Activated gamma-delta T cell treated with anti-CD3 and anti-CD28 coated beads, Interleukin-2, amount 50 U/mL, for 16 hours (primary cell): ENCODE measurements around the gene BARX2.

Source experiments
- DNase-seq: peaks from one replicate; pipeline ENCODE4 v3.0.0-alpha.2; 2020; ENCODE audit warnings: low read depth

BARX2 gene

DNA sequence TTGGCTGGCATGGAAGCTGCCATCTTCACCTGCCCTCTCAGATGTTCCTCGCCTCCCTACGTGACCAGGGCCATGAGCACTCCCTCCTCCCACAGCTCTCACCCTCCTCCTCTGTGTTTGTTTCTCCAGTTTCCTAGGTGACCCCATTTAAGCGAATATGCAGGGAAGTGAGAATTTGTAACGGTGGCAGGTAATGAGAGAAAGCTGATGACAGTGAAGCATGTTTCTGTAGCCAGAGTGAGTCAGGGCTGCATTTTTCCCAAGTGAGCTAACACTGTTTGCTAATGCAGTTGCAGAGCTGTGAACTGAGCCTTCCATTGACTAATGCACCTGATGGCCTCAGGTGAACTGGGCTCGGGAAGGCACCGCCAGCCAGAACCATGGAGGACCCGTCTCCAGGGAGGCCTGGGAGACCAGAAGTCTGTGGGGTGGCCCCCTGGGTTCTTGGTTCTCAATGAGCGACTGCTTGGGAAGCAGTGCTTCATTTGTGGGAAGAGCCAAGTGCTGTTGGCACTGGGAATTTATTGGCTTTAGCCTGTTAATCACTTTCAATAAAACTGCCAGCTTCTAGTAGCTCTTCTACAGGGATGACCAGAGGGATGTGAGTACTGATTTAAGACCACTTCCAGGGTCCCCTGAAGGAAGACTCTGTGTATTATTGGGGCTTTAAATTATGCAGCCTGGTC lies 64.5 kb downstream of the BARX2 start:
- DNase-seq: no peak

DNA sequence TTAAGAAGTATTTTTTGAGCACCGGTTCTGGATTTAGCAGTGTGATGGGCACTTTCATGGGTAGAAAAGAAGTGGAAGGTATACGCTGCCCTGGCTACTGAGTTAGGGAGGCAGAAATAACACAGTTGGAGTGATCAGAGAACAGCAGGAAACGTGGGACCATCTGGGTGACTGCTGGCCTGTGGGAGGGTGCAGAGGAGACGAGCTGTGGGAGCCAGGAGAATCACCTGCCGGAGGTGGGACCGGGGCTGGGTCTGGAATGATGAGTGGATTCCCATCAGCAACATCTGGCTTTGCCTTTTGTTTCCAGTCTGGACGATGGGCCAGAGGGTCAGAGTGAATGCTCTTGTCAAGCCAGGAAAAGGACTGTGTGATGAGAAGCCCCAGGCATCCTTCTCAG lies 66.5 kb downstream of the BARX2 start:
- DNase-seq: no peak

DNA sequence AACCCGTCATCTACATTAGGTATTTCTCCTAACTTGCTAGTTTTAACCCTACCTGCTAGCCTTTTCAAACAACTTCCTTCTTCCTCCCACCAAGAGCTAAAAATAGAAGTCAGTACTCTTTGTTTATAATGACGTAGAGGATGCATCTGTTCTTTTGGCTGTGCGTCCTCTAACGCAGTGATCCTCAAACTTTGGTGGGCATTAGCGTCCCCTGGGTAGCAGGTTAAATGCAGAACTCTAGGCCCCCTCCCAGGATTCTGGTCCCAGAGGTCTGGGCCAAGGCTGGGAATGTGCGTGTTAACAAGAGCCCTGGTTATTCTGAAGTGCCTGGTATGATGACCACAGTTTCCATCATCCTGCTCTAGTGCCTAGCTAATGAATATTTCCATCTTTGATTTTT lies 67.6 kb downstream of the BARX2 start:
- DNase-seq: no peak

DNA sequence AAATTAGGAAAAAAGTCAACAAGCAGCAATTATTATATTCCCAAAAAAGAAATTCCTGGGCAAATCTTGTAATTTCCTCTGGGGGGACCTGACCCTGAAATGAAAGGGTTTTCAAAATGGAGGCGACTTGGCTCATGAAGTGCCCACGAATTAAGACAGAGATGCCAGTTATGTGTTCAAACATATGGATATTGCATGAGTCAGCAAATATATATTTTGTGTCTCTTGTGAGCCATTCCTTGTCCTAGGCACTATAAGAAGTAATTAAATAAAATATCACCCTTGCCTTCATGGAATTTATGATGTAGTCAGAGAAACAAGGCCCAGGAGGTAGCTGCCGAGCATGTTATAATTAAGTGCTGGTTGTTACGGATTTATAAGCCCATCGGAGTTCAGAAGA lies 68.6 kb downstream of the BARX2 start:
- DNase-seq: no peak

DNA sequence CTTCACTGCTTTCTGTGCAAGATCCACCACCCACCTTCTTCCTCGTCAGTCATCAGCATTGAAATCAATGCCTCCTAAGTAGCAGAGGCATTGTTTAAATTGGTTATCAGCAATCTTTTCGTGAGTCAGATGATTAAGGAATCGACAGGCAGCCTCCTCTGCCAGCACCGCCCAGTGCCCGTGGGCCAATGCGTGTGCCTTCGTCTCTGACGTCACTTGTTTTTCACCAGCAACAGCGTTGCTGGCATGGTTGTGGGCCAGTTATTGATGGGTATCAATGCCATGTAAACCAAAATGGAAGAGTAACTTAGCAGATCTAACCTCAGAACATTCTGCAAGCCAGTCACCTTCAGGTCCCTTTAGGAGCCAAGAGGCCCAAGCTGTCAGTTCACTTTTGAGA lies 69.6 kb downstream of the BARX2 start:
- no peak for DNase-seq

DNA sequence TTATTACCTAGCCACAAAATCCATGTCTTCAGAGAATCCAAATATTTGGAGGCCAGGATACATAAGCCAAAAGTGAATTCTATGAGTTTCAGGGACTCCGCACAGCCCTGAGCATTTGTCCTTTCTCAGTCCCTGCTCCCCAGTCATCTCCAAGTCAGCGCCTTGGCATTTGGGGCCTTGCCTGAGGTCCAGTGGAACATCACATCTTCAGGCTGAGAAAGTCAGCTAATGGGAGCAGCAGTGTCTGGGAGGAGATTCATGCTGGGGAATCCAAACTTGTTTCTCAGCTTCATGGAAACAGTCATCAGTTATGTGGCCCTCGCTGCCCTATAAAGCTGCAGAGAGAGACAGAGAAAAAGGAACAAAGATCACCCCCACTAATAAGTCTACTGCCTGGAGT lies 70.9 kb downstream of the BARX2 start:
- DNase-seq: no peak

DNA sequence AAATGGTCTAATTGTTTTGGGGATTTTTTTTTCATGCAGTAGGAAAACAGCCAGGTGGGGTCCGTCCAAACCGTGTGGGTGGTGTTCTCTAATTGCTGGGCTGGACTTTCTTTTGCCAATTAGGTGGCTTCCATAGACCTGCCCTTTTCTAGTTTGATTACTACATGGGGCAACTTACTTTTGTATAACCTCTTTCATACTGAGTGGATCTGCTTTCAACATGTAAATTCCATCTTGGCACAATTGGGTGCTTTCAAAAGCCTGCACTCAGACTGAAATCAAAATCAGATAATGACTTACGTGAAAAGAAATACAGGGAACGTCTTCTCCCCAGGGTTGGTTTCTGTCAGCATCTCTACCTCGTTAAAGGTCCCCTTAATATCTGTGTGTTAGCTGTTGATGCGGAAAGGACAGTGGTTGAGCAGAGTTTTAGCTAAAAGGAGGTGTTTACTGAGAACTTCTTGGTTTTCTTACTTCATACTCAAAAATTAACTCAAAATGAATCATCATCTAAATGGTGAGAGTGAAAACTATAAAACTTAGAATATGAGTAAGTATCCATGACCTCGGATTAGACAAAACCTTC lies 72.1 kb downstream of the BARX2 start:
- no peak for DNase-seq

DNA sequence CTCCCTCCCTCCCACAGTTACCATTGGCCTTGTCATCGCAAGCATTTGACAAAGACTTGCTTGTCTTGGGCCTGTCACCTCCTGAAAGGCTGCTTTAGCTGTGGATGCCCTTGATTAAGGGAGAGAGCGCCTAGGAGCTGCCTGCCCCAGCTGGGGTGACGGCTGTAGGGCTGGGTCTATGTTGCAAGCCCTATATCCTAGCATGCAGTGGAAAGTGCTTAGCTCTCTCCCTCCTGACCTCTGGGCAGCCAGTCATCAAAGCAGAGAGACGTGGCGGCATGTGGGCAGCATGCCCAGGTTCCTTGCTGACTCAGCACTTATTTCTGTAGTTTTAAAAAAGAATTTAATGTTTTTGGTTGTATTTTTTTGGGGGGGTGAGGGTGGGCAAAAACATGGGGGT lies 75.9 kb downstream of the BARX2 start:
- DNase-seq: no peak

DNA sequence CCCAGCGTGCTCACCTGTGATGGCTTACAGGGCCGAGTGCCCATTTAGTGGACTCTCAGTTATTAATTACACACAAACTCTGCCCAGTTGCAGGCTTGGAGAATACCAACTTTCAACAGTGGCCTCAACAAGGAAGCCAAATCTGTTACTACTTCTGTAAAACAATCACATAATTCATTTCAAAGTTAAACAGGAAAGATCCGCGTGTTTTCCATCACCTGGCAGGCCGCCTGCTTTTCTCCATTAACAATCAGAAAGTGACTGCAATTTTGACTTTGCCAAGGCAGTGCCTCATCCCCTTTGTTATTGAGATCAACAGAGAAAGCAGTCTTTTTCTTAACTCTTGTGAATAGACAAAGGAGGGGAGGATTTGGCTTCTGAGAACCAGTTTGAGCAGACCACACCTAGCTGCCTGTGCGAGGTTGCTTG lies 77.7 kb downstream of the BARX2 start:
- DNase-seq: no peak

DNA sequence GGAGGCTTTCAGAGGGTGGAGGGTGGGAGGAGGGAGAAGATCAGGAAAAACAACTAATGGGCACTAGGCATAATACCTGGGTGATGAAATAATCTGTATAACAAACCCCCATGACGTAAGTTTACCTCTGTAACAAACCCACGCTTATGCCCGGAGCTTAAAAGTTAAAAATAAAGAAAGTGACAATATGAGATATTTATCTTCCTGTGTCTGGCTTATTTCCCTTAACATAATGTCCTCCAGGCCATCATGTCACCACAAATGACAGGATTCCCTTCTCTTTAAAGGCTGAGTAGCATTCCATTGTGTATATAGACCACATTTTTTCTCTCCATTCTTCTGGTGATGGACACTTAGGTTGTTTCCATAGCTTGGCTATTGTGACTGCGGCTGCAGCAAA lies 79.5 kb downstream of the BARX2 start:
- no peak for DNase-seq

DNA sequence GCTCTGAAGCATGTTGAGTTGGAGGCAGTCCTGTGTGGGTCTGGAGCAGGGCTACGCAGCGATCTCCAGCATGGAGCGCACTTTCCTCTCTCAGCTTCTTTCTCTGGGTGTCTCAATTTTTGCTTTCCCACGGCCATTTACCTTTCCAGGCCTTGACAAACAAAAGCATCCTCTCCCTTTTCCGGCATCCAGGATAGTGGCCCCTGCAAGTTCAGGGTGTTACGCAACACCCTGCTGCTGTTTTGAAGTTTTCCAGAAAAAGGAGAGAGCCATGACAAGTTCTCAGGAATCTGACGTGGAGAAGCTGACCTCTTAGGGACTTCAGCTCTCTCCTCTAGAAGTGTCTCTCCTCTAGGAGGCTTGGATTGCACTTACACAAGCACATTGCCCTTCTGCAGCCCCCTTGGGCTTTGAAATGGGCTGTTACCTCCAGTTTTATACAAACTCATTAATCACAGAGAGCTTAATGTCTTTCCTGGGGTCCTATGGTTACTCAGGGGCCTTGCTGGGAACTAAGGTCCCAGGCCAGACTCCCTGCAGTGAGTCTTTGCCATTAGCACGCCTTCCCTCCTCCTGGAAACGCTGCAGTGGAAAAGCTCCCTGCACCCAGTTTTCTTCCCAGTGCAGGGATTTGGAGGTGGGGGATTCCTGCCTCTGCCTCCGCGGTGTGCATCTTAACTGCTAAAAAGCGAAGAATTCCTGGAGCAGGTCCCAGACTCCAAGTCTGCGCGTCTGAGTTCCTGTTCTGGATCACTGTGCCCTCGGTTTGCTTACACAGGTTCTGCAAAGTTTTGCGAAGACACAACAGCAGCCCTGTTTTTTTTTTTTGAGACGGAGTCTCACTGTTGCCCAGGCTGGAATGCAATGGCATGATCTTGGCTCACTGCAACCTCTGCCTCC lies 80.4 kb downstream of the BARX2 start:
- no peak for DNase-seq

DNA sequence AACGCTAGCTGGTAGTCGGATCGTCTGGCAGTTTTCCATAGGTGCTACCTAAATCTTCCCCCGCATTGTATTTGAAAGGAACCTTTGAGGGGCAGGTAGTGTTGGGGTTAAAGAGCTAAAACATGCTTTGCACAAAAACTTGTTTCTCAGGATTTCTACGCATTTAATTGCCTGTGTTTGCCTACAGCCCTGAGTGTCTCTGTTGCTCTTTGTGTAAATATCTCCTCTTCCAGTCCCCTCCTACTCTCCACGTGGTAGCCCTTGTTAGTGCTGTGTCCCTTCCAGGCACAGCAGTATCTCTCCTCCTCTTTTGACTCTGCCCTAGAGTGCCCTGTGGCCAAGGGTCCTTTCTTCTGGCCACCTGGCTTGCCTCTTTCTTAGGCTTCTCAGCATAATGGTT lies 81.7 kb downstream of the BARX2 start:
- DNase-seq: no peak

DNA sequence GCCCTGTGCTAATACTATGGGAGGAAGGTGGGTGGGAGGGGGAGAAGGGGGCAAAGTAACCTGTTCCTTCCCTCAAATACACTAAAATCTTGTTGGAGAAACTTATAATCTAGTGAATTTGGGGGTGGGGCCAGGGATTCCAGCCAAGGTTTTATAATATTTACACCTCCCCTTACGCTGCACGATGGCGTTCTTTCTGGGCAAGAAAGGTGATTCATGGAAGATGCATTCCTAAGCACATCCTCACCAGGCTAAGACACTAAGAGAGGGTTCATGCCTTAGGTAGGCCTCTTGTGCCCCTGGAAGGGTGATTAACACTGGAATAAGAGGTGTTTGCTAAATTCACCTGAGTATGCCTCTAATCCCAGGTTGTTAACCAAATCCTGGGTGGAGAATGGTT lies 82.6 kb downstream of the BARX2 start:
- DNase-seq: no peak

DNA sequence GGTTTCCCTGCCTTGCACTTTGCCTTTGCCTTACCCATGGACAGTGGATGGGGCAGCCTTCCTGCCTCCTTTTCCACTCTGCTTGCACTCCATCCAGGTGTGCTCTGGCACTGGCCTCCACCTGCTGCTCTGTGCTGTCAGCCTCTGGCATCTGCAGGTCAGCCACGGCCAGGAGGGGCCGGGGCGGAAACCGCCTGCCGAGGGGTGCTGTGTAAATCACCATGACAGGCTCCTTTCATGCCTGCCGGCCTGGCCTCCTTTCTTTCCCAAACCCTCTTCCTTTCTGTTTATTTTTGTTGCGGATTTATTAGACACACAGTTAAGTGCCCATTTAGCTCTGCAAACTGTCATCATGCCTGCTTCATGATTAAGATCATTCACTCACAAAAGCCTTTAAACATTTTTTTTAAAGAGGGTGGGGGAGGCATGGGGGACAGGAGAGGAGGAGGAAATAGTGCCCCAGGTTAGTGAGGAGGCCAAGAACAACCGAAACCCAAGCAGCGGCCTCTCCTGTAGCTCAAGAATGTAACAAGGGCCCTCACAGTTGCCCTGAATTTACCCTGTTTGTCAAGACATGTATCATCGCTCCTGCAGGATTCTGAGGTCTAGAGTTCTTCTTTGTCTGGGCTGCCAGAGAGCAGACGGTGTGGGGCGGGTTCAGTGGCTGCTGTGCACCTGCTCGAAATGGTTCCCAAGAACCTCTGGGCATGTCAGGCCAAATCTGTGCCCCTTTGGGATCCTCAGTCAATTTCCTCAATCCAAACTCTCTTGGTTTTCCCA lies 83.3 kb downstream of the BARX2 start:
- DNase-seq: no peak

DNA sequence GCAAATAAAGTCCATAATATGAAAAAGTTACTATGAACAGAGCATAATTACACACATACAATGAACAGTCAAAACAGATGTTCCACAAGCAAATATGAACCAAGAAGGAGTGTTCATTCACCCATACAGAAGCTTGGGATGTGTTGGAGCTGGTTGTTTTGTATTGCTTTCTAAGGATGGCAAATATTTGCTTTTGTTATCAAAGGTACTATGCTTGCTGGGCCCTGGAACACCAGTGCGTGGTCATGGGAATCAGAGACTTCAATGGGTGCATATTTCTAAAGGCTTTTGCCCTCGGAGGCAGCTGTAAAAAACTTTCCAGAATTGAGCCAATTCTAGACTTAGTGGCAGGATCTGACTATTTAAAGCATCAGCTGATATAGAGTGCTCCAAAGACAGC lies 85.1 kb downstream of the BARX2 start:
- no peak for DNase-seq

DNA sequence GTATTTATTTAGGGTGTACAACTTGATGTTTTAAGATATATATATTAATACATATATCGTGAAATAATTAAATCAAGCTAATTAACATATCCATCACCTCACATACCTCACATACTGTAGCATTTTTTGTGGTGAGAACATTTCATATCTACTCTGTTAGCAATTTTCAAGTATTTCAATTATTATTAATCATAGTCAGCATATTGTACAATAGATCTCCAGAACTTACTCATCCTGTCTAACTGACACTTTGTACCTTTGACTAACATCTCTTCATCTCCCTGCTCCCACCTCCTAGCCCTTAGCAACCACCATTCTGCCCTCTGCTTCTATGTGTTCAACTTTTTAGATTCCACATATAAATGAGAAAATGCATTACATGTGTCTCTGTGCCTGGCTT lies 108.4 kb downstream of the BARX2 start:
- no peak for DNase-seq

DNA sequence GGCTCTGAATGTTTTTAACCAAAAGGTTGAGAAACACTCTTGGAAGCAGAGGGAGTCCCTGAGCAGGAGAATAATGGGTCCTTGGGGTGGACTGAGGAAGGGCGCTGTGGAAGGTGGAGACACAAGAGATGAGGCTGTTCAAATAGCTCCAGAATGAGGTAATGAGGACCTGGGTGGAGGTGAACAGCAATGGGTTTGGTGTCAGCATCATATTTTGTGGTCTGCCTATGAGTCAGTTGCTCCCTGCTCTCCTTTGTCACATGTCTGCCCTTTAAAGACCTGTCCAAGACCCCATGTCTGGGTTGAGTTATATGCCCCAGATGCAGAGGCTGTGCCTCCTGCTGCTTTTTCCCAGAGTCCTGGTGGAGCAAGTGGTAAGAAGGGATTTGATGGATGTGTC lies 113.6 kb downstream of the BARX2 start:
- no peak for DNase-seq

DNA sequence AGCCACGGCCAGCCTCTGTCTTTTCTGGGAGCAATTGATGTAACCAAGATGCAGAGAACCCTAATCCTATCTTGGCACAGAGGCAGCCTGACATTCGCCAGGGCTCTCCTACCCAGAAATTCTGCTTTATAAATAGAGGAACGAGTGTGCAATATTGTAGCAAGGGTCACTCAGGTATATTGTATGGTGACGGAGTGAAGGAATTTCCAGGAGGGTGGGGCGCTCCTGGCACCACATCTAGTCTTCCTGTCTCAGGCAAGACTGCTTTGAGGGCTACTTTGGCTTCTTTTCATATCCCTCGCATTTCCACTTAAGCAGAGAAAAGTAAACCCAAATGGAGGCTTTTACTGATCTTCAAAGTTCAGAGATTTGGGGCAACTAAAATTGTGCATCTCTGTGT lies 114.4 kb downstream of the BARX2 start:
- no peak for DNase-seq

DNA sequence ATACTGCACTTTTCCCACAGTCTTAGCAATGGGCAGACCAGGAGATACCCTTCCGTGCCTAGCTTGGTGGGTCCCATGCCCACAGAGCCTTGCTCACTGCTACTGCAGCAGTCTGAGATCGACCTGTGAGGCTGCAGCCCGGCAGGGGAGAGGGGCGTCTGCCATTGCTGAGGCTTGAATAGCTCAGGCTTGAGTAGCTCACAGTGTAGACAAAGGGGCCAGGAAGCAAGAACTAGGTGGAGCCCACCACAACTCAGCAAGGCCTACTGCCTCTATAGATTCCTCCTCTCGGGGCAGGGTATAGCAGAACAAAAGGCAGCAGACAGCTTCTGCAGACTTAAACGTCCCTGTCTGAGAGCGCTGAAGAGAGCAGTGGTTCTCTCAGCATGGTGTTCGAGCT lies 118.1 kb downstream of the BARX2 start:
- no peak for DNase-seq
